Measurements from ENCODE around the gene ARNT2. TPM values are rescaled to one million over a fixed set of nuclear protein-coding genes. Genes with fewer than 3 reads are reported as not detected.

ARNT2 gene
- total RNA-seq, 1 donor from 2014 or later: 3.6 TPM

DNA sequence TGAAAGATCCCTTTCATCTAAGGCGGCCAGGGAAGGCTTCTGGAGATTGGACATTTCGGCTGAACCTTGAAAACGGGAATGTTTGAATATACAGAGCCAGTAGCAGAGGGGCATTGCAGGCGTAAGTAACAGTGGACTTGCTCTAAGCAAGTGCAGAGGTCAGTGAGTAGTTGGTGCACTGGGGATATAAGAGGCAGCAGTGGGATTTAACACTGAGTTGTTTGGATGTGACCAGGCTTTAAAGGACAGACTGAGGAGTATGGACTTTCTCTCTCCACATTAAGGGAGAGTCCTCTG, 1.3 kb downstream of the ARNT2 start:
- TF ChIP-seq, protein P1, sequence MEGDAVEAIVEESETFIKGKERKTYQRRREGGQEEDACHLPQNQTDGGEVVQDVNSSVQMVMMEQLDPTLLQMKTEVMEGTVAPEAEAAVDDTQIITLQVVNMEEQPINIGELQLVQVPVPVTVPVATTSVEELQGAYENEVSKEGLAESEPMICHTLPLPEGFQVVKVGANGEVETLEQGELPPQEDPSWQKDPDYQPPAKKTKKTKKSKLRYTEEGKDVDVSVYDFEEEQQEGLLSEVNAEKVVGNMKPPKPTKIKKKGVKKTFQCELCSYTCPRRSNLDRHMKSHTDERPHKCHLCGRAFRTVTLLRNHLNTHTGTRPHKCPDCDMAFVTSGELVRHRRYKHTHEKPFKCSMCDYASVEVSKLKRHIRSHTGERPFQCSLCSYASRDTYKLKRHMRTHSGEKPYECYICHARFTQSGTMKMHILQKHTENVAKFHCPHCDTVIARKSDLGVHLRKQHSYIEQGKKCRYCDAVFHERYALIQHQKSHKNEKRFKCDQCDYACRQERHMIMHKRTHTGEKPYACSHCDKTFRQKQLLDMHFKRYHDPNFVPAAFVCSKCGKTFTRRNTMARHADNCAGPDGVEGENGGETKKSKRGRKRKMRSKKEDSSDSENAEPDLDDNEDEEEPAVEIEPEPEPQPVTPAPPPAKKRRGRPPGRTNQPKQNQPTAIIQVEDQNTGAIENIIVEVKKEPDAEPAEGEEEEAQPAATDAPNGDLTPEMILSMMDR (IDR thresholded peaks at IDR 0.05; ENCODE audit: borderline replicate concordance): no peak
- H3K27me3 ChIP-seq (ENCODE audit: low read depth): peaks cover 76% of the 10 kb centered on the region

DNA sequence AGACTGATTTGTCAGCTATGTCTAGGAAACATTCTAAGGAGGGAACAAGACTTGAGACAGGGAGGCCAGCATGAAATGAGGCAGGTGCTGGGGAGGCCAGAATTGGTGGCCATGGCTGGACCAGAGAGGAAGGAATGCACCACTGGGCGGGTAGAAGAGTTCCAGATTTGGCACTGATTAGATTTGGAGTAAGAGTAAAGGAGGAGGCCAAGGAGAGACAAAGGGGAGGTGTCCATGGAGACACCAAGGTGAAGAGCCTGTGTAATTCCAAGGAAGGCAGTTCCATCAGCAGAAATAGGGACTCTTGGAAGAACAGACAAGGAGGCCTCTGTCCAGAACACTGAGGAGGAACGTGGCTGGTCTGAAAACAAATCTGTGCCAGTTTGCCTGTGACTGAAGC, 1.8 kb downstream of the ARNT2 start:
- peaks cover 76% of the 10 kb centered on the region for H3K27me3 ChIP-seq (ENCODE audit: low read depth)
- no peaks in the 10 kb centered on the region for H3K9me3 ChIP-seq (replicated peaks)
- intact Hi-C loops (cut with micrococcal nuclease): no loop called here

More for the DNA sequence above, 1.3 kb downstream of the ARNT2 start:
- Histone ChIP-seq H3K27ac (replicated peaks) (no peak overlapping the region), H3K36me3 (no peaks in the 10 kb centered on the region), H3K4me1 (peaks cover 14% of the 10 kb centered on the region), H3K9me3 (replicated peaks) (no peaks in the 10 kb centered on the region), H3K4me3 (no peak overlapping the region)
- intact Hi-C loops (cut with micrococcal nuclease): no loop called here
- DNase-seq: no peak

DNA sequence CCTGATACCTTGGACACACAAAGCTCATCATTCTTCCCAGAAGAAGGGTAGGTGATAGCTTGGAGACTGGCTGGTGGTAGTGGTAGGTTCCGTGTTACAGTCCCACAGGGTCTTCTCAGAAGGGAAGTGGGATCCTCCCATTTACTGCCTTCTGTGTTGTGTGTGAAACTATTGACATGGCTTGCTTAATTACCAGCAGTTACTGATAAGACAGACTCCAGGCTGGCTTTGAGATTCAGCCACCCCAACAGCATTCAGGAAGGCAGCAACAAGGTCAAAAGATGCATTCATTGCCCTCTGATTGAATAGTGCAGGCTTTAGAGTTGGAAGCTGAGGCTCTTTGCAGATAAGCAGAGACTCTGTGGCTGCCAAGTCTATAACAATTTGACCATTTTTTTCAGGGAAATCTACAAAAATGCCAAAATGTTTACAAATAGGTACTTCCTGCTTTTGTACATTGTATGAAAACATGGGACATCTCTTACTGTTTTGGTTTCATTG, 7.7 kb downstream of the ARNT2 start:
- Histone ChIP-seq H3K27me3 (ENCODE audit: low read depth) (peaks cover 19% of the 10 kb centered on the region), H3K27ac (replicated peaks) (no peak overlapping the region), H3K9me3 (replicated peaks) (no peaks in the 10 kb centered on the region), H3K36me3 (no peaks in the 10 kb centered on the region), H3K4me3 (no peak overlapping the region), H3K4me1 (no peaks in the 10 kb centered on the region)
- intact Hi-C loops (cut with micrococcal nuclease): no loop called here
- no peak for DNase-seq
- TF ChIP-seq, protein P1 (IDR thresholded peaks at IDR 0.05; ENCODE audit: borderline replicate concordance): no peak

More for the DNA sequence above, 1.8 kb downstream of the ARNT2 start:
- Histone ChIP-seq H3K36me3 (no peaks in the 10 kb centered on the region), H3K4me1 (peaks cover 14% of the 10 kb centered on the region), H3K4me3 (no peak overlapping the region), H3K27ac (replicated peaks) (no peak overlapping the region)
- DNase-seq: no peak
- TF ChIP-seq, protein P1 (IDR thresholded peaks at IDR 0.05; ENCODE audit: borderline replicate concordance): no peak

DNA sequence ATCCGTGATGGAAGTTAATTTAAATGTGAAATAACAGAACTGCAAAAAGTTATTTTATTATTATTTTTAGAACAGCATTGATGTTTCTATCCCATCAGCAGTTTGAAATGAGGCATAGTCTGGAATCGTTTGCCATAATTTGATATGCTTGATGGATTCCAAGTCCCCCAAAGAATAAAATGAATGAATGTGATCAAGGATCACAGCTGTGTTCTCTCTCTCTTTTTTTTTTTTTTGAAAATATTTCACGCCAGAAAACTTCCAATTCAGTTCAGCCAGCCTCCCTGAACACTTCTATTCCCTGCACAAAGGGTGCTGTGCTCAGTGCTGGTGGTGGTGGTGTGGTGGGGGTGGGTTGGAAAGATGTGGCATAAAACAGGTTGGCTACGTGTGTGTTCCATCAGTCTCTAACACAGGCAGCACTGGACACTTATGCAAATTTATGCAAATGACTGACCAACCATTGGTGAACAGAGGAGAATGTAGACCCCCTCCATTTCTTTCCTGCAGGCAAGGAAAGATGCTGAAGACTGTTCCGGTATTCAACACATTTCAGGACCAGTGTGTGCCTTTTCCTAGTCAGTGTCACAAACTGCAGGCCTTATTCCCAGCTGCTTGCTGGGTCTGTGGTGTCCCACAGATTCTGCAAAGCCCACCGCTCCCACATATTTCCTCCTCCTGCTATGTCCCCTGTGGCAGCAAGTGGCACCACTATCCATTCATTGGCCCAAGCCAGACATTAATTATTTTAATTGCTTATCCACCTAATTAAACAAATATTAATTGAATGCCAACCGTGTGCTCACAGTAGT, 10.6 kb downstream of the ARNT2 start:
- H3K27me3 ChIP-seq (ENCODE audit: low read depth): peaks cover 22% of the 10 kb centered on the region
- TF ChIP-seq, protein P1 (IDR thresholded peaks at IDR 0.05; ENCODE audit: borderline replicate concordance): no peak
- H3K4me1 ChIP-seq: no peaks in the 10 kb centered on the region

DNA sequence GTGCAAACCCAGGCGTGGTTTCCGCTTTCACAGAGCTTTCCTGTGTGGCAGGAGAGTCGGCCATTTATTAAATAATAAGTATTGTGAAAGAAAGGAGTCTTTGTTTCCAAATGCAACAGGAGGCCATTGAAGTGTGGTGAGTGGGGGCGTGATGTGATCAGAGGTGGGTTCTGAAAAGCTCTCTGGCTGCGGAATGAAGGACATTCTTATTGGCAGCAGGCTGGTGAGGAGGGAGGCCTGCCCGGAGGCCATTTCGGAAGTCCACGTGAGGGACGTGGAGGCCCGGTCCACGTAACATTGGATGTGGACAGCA, 11.1 kb downstream of the ARNT2 start:
- TF ChIP-seq, protein P1 (IDR thresholded peaks at IDR 0.05; ENCODE audit: borderline replicate concordance): no peak
- no peak for DNase-seq
- H3K36me3 ChIP-seq: no peaks in the 10 kb centered on the region
- no peak overlapping the region for H3K4me3 ChIP-seq
- no peak overlapping the region for H3K27ac ChIP-seq (replicated peaks)
- no peaks in the 10 kb centered on the region for H3K9me3 ChIP-seq (replicated peaks)
- H3K4me1 ChIP-seq: no peaks in the 10 kb centered on the region
- intact Hi-C loops (cut with micrococcal nuclease): no loop called here
- peaks cover 22% of the 10 kb centered on the region for H3K27me3 ChIP-seq (ENCODE audit: low read depth)

More for the DNA sequence above, 10.6 kb downstream of the ARNT2 start:
- no peak overlapping the region for H3K4me3 ChIP-seq
- H3K27ac ChIP-seq (replicated peaks): no peak overlapping the region
- no peaks in the 10 kb centered on the region for H3K36me3 ChIP-seq
- no peaks in the 10 kb centered on the region for H3K9me3 ChIP-seq (replicated peaks)
- intact Hi-C loops (cut with micrococcal nuclease): no loop called here
- no peak for DNase-seq

All from left ventricle myocardium inferior (tissue), 1 donor.